A549 treated with DMSO at 1 μM for 4 hours (cell line): ENCODE results near the gene DNAH10. TPM values are rescaled to one million over a fixed set of nuclear protein-coding genes. Genes with fewer than 3 reads are reported as not detected.

Experiments used
- total RNA-seq: library from RNA; stranded (reverse); fragments of 200-300 nt; extraction: Qiagen RNA extraction; gene quantifications from 5 replicates; pipeline ENCODE4 v1.2.3, GENCODE V29; 2022; ENCODE audit warnings: low read depth

The DNAH10 gene
- total RNA-seq = 0.11 to 0.42 TPM (median 0.29 TPM) in 5 replicates

GRCh38 chr12:123761841-123762714 is at the start of gene DNAH10:
TSS of gene DNAH10 (plus strand) at chr12:123762301. CDS start at chr12:123762337, 36 bp downstream.

GRCh38 chr12:123972457-123973401 is 210.6 kb downstream of the DNAH10 start, which contains the start of the genes CCDC92 and ZNF664:
TSS of gene CCDC92 (minus strand) at chr12:123972831. CDS start at chr12:123944305, 28,526 bp downstream.
TSS of gene ZNF664 (plus strand) at chr12:123973215. CDS start at chr12:124012145, 38,930 bp downstream.

Other genes with a start within 250 kb of the DNAH10 start
- 9.3 to 13.8 TPM (median 12.2 TPM) in 5 replicates for gene RILPL1, start 228.6 kb upstream of the DNAH10 start, total RNA-seq
- 163 to 229 TPM (median 209 TPM) in 5 replicates for gene TMED2, start 177.7 kb upstream of the DNAH10 start, total RNA-seq
- gene DDX55, start 160.2 kb upstream of the DNAH10 start, total RNA-seq = 29.6 to 36.8 TPM (median 35.7 TPM) in 5 replicates
- gene EIF2B1, start 128.6 kb upstream of the DNAH10 start, total RNA-seq = 33.1 to 37.0 TPM (median 35.2 TPM) in 5 replicates
- 26.6 to 43.8 TPM (median 31.5 TPM) in 5 replicates for gene GTF2H3, start 128.5 kb upstream of the DNAH10 start, total RNA-seq
- 11.9 to 13.5 TPM (median 13.2 TPM) in 5 replicates for gene TCTN2, start 91.2 kb upstream of the DNAH10 start, total RNA-seq
- gene ATP6V0A2, start 49.9 kb upstream of the DNAH10 start, total RNA-seq = 19.7 to 27.2 TPM (median 22.5 TPM) in 5 replicates
- gene CCDC92, start 210.5 kb downstream of the DNAH10 start, total RNA-seq = 18.8 to 24.6 TPM (median 23.4 TPM) in 5 replicates
- gene ZNF664, start 210.9 kb downstream of the DNAH10 start, total RNA-seq = 55.9 to 71.9 TPM (median 68.2 TPM) in 5 replicates